Stimulated activated CD8-positive, alpha-beta memory T cell treated with anti-CD3 and anti-CD28 coated beads, Interleukin-15, amount 100 ng/mL, for 4 hours (primary cell): ENCODE results near the gene CDH12.
"Not testable (repeated sequence)": the region's sequence is repeated elsewhere in the genome, so short reads cannot be mapped to it uniquely, and the experiment has no call there.

Experiments
- DNase-seq, 2 donors: peaks; one replicate each; pipeline ENCODE4 v3.0.0-alpha.2; 2020; ENCODE audit warnings: low read depth in 2 of 2

Gene CDH12

DNA sequence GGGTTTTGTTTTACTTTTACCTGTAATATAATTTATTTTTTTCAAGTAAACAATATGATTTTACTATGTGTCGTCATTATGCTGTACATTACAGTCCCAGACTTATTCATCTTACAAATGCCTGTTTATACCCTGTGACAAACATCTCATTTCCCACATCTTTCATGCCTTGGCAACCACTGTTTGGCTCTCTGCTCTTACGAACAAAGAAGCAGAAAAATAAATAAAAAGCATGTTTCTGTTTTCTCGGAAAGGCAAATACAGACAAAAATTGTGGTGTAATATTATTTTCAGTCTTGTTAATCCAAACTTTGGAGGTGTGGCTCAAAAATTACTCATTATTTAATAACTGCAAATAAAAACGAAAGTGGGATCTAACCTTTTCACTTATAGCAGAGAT, 393.0 kb downstream of the CDH12 start:
- no peak for DNase-seq

- DNase-seq = no peak
Measured at GRCh38 chr5:22432905-22433304, 420.2 kb downstream of the CDH12 start.

GRCh38 chr5:22431840-22432239, 421.3 kb downstream of the CDH12 start:
- DNase-seq = no peak

GRCh38 chr5:22431406-22431805, 421.7 kb downstream of the CDH12 start:
- DNase-seq = no peak

DNA sequence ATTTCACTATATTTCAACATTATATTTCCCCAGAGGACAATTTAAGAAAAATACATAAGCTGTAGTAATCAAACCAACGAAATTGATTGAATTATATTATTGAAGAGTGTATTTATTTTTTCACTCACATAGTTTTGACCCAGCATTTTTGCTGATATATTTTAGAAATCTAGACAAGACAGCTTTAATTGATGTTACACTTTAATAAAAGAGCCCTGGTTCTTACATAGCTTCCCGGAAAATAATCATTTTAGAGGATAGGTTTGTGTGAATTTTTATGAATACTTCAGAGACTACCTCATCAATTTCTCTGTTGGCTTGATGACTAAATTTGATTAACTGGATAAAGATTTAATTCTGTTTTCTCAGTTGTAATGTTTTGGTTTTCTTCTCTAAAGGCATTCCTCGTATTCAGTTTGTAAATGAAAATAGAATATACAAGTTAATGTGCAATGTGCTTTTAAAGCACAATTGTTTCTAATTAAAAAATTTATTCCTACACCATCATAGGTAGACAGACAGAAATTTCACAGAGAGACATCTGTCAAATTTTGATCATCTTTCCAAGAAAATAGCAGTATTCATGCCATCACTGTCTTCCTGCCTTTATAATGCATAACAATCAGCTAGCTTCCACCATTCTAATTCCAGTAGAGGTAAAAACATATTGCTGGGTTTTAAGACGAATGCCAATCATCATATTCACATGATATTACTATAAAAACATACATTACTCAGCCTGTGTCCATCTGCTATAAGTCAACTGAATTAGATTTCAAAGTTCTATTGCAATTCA, 441.4 kb downstream of the CDH12 start:
- DNase-seq = no peak

DNA sequence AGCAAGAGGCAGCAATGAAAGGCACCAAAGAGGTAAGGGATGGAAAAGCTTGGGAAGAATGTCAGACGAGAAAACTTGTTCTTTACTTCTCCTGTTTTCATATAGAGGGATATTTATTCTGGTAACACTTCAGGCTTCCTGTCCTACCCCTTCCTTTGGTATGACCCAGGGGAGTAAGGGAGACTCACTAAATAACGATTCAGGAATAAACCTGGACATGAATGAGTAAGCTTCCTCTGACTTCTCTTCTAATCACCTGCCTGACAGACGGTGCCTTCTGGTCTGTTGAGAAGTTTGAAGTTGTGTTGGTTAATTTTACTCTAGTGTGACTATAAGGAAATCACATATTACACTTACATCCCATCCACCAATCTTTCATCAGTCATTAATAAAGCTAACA, 461.2 kb downstream of the CDH12 start:
- no peak for DNase-seq

GRCh38 chr5:22390888-22391287, 462.3 kb downstream of the CDH12 start:
- no peak for DNase-seq

- no peak for DNase-seq
Measured at GRCh38 chr5:22372826-22373660, 480.1 kb downstream of the CDH12 start.

GRCh38 chr5:22372376-22372775, 480.8 kb downstream of the CDH12 start:
- no peak for DNase-seq

- no peak for DNase-seq
Measured at GRCh38 chr5:22354956-22355355, 498.2 kb downstream of the CDH12 start.

GRCh38 chr5:22352493-22352892, 500.7 kb downstream of the CDH12 start:
- no peak for DNase-seq

GRCh38 chr5:22351178-22351577, 502.0 kb downstream of the CDH12 start:
- no peak for DNase-seq

DNA sequence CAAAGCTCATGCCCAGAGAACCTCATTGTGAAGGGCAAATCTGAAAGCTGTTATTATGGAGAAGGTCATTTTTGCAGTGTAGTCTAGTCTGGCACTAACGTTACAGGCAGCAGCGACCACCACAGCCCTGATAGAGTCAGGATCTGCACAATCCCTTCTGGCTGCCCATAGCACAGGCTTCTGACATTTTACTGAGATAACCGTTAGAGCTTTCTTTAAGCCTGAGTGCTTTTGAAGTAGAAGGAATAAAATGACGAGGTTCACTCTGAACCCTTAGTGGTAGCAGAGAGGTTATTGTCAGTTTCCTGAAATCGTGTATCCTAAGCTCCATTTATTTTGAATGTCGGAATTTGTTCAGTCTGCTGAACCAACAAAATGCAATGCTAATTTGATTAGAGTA, 505.1 kb downstream of the CDH12 start:
- DNase-seq = no peak

DNA sequence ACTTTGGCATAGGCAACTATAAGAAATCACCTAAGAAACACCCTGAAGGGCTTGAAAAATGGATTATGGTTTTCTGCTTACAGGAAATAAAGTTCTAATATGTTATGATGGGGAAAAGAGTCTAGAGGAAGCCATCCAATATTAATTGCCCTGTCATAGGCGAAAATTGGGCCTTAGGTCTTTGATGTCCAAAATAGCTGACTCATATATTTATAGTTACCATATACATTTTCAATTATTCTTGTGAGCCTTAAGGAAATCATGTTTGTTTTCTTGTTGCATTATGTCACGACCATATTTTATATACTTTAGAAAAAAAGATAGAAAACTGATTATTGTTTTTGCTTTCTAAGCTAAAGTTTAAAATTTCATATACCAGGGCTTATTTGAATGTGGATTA, 509.1 kb downstream of the CDH12 start:
- DNase-seq = no peak

GRCh38 chr5:22341406-22341805, 511.7 kb downstream of the CDH12 start:
- no peak for DNase-seq

DNA sequence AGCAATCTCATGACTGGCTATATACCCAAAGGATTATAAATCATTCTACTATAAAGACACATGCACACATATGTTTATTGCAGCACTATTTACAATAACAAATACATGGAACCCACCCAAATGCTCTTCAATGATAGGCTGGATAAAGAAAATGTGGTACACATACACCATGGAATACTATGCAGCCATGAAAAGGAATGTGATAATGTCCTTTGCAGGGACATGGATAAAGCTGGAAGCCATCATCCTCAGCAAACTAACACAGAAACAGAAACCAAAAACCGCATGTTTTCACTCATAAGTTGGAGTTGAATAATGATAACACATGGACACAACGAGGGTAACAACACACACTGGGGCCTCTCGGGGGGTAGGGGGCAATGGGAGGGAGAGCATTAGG, 520.2 kb downstream of the CDH12 start:
- DNase-seq = not testable (repeated sequence)

DNA sequence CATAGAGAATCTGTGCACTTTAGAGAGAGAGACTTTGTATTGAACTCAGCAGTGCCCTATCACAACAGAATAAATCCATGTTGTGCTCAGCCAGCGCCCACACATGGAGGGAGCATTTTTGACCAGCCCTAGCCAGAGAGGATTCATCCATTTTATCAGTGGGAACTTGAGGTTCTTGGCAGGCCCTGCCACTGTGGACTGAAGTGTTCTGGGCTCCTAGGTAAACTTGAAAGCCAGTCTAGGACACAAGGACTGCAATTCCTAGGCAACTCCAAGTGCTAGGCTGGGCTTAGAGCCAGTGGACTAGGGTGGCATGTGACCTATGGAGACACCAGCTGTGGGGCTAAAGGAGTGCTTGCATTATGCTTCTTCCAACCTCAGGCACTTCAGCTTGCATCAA, 523.5 kb downstream of the CDH12 start:
- DNase-seq = no peak

DNA sequence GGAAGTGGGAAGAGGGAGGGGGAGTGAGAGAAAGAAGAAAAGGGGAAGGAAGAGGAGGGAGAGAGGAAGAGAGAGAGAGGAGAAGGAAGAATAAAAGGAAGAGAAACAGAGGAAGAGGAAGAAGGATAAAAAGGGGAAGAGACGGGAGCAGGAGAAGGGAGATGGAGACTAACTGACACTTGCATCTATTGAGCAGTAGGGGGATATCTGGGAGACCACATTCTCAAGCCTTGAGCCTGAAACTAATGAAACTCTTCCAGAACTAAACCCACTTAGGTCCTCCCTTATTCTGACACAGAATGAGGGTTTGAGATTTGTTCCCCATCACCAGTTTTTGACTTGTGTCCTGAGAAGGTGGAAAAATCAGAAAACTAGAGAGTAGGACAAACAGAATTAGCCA, 533.3 kb downstream of the CDH12 start:
- no peak for DNase-seq

DNA sequence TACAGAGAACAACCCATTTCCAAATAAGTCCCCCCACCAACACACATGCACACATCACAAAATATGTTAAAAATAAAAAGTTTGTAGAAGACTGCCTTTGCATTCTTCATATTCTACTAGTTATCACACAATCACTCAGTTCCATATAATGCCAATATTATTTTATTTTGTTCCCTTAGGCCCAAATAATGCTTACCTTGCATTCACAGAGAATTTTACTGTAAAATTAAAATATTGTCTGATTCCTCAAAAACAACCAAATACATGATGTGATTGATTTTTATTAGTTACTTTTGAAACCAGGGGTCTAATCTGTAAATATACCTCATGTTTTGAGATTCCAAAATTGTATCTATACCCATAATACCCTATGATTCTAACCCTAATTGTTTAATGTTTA, 536.9 kb downstream of the CDH12 start:
- no peak for DNase-seq

GRCh38 chr5:22315052-22315451, 538.1 kb downstream of the CDH12 start:
- not testable (repeated sequence) for DNase-seq

GRCh38 chr5:22314548-22314947, 538.6 kb downstream of the CDH12 start:
- DNase-seq = no peak

GRCh38 chr5:22306011-22306410, 547.1 kb downstream of the CDH12 start:
- DNase-seq = no peak

GRCh38 chr5:22295832-22296231, 557.3 kb downstream of the CDH12 start:
- no peak for DNase-seq
